Measurements from ENCODE around the gene ARHGAP42. TPM values are rescaled to one million over a fixed set of nuclear protein-coding genes. Genes with fewer than 3 reads are reported as not detected.
A peak's percentile ranks its signal among the peaks of the same experiment; 100 is the strongest.

Gene ARHGAP42
- 15.7 and 16.7 TPM in 2 replicates for total RNA-seq (2013; cell fraction: nucleolus; rRNA removed)
- total RNA-seq (2014; rRNA removed) = 4.1 and 4.7 TPM in 2 replicates
- total RNA-seq (2014; rRNA removed; fragmentation: Illumina TruSeq; extraction: Trizol) = 6.3 and 8.6 TPM in 2 replicates
- 4.5 and 4.9 TPM in 2 replicates for total RNA-seq (2021)
- polyA plus RNA-seq (2011; ENCODE audit: low read depth) = 0.67 TPM
- 3.1 and 3.5 TPM in 2 replicates for polyA plus RNA-seq (2011; rRNA removed)
- 2.3 and 2.9 TPM in 2 replicates for polyA plus RNA-seq (2011; cell fraction: cytosol; rRNA removed)
- 2.6 and 2.9 TPM in 2 replicates for polyA plus RNA-seq (2011; cell fraction: nucleus; rRNA removed)
- polyA plus RNA-seq (2012) = 0.57 and 1.5 TPM in 2 replicates
- 5.8 and 5.9 TPM in 2 replicates for polyA plus RNA-seq (2014; fragmentation: Illumina TruSeq; extraction: Trizol)
- polyA plus RNA-seq (2014; fragmentation: Nextera tagmentation; extraction: Ambion mirVana) = 1 to 10 TPM; 1.8 to 1.9 TPM
- 2.5 and 2.6 TPM in 2 replicates for polyA plus RNA-seq (2014; rRNA removed)
- polyA plus RNA-seq (2016; fragmentation: Nextera tagmentation; extraction: Ambion mirVana) = 1 to 10 TPM; 1.9 to 2.8 TPM
- polyA minus RNA-seq (2011; rRNA and poly(A)+ RNA removed) = 6.2 and 6.3 TPM in 2 replicates
- 2.0 and 3.2 TPM in 2 replicates for polyA minus RNA-seq (2011; cell fraction: cytosol; rRNA and poly(A)+ RNA removed)
- 3.7 and 7.1 TPM in 2 replicates for polyA minus RNA-seq (2011; cell fraction: nucleus; rRNA and poly(A)+ RNA removed)
- Bru-seq, nascent RNA = percentile 51 among the genes with signal in this experiment
- BruChase-seq, experiment 1, labeled RNA remaining after a 6-hour chase = percentile 46 among the genes with signal in this experiment
- BruChase-seq, experiment 2, labeled RNA remaining after a 2-hour chase = percentile 47 among the genes with signal in this experiment
- long read RNA-seq, experiment 1 = 0 reads
- long read RNA-seq, experiment 2, partial matches to known transcripts = 0 of 1 reads
- long read RNA-seq, experiment 2, other reads (novel, unspliced or antisense) = 0 of 1 reads

- under 1% methylated on average over 60 of the region's 80 CpGs for WGBS (ENCODE audit: insufficient coverage, insufficient replicate concordance, low lambda C conversion rate, missing lambda C conversion rate)
- intact Hi-C loops (cut with micrococcal nuclease; ENCODE audit: unreplicated experiment) = no loop called here
- peak; percentile 82 for ATAC-seq
- Histone ChIP-seq H3K27ac (ENCODE audit: control insufficient read depth, insufficient read depth) (peak within 1 kb of the TSS; percentile 74), H3K9me3 (replicated peaks; ENCODE audit: control insufficient read depth, insufficient read depth, low read length) (no peaks in the 10 kb centered on the region), H3K4me3 (peak within 1 kb of the TSS; percentile 96), H4K20me1 (ENCODE audit: control insufficient read depth, insufficient read depth) (no peaks in the 10 kb centered on the region), H3K36me3 (ENCODE audit: control insufficient read depth in 2 of 2, insufficient read depth in 2 of 2, low read length in 1 of 2) (no peaks in the 10 kb centered on the region), H3K4me1 (ENCODE audit: control insufficient read depth, insufficient read depth, low read length) (peaks cover 35% of the 10 kb centered on the region), H3K4me2 (ENCODE audit: control insufficient read depth, insufficient read depth) (peak within 1 kb of the TSS; percentile 82), H3K9ac (ENCODE audit: control insufficient read depth, insufficient read depth, low read length) (peak within 1 kb of the TSS; percentile 90), H3K27me3 (replicated peaks in 1 of 2; ENCODE audit: control insufficient read depth in 2 of 2, insufficient read depth in 2 of 2, low read length in 1 of 2) (no peaks in the 10 kb centered on the region), H3K79me2 (ENCODE audit: control insufficient read depth, insufficient read depth, low read length) (no peaks in the 10 kb centered on the region), H2AFZ (ENCODE audit: control insufficient read depth, low read depth, low read length) (peak within 1 kb of the TSS; percentile 96)
- FAIRE-seq = no peak
- ChIA-PET CTCF (interaction anchor here (0.5 to 2.4 kb wide), 19 partner anchors 8 to 298 kb away, joined by 3 to 23 read pairs (median 4); no protein-coding TSS in a partner anchor), SMC1A (ENCODE audit: uncharacterized antibody, unreplicated experiment) (interaction anchor here (0.7 to 2.2 kb wide), 10 partner anchors 8 to 597 kb away, joined by 3 to 7 read pairs (median 4); no protein-coding TSS in a partner anchor), RAD21 (ENCODE audit: unreplicated experiment) (interaction anchor here (1.0 to 1.1 kb wide), 2 partner anchors 53 to 111 kb away, joined by 4 to 5 read pairs; no protein-coding TSS in a partner anchor), POLR2A (interaction anchor here (0.6 kb wide), 2 partner anchors 8 to 25 kb away, joined by 3 read pairs; no protein-coding TSS in a partner anchor)
- DNase-seq (ENCODE audit: low read depth, low spot score) = no peak
- in situ Hi-C loops (cut with MboI) = loop anchor here (10.0 kb wide), 2 partner anchors 168 to 238 kb away; no protein-coding TSS in a partner anchor
- TSS peak; percentile 62 for BruUV-seq (replicated peaks)
- TF ChIP-seq, protein P1, sequence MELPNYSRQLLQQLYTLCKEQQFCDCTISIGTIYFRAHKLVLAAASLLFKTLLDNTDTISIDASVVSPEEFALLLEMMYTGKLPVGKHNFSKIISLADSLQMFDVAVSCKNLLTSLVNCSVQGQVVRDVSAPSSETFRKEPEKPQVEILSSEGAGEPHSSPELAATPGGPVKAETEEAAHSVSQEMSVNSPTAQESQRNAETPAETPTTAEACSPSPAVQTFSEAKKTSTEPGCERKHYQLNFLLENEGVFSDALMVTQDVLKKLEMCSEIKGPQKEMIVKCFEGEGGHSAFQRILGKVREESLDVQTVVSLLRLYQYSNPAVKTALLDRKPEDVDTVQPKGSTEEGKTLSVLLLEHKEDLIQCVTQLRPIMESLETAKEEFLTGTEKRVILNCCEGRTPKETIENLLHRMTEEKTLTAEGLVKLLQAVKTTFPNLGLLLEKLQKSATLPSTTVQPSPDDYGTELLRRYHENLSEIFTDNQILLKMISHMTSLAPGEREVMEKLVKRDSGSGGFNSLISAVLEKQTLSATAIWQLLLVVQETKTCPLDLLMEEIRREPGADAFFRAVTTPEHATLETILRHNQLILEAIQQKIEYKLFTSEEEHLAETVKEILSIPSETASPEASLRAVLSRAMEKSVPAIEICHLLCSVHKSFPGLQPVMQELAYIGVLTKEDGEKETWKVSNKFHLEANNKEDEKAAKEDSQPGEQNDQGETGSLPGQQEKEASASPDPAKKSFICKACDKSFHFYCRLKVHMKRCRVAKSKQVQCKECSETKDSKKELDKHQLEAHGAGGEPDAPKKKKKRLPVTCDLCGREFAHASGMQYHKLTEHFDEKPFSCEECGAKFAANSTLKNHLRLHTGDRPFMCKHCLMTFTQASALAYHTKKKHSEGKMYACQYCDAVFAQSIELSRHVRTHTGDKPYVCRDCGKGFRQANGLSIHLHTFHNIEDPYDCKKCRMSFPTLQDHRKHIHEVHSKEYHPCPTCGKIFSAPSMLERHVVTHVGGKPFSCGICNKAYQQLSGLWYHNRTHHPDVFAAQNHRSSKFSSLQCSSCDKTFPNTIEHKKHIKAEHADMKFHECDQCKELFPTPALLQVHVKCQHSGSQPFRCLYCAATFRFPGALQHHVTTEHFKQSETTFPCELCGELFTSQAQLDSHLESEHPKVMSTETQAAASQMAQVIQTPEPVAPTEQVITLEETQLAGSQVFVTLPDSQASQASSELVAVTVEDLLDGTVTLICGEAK (IDR thresholded peaks at IDR 0.05; ENCODE audit: borderline replicate concordance) = no peak
- 0 out of 2 replicates have a peak, but pooled peaks have one; percentile 21 for TF ChIP-seq MEF2A (IDR thresholded peaks at IDR 0.05; ENCODE audit: insufficient read depth, low read depth, low read length)
- no peak for TF ChIP-seq RFX5 (IDR thresholded peaks at IDR 0.05; ENCODE audit: low read depth, low read length)
- no peak for TF ChIP-seq ZNF207 (IDR thresholded peaks at IDR 0.05; ENCODE audit: borderline replicate concordance)
- peak; percentile 62; the same call in 1 of the 2 replicates for TF ChIP-seq POLR2AphosphoS5 (IDR thresholded peaks at IDR 0.05; ENCODE audit: low read length)
- TF ChIP-seq NR2F1 (conservative IDR thresholded peaks at IDR 0.05) = peak; percentile 74
- no peak for TF ChIP-seq RB1 (IDR thresholded peaks at IDR 0.05; ENCODE audit: borderline replicate concordance)
- TF ChIP-seq SIN3A (IDR thresholded peaks at IDR 0.05; ENCODE audit: low read depth, low read length) = peak; percentile 41; the same call in 1 of the 2 replicates
- TF ChIP-seq PRDM15 (CRISPR knock-in tag; IDR thresholded peaks at IDR 0.05) = no peak
- TF ChIP-seq IRF4 (IDR thresholded peaks at IDR 0.05; ENCODE audit: low read depth, low read length) = no peak
- TF ChIP-seq KLF5 (IDR thresholded peaks at IDR 0.05; ENCODE audit: partially characterized antibody) = no peak
- TF ChIP-seq RCOR1 (conservative IDR thresholded peaks at IDR 0.05; ENCODE audit: low read depth, low read length) = no peak
Observed at GRCh38 chr11:100687054-100687629, at the start of gene ARHGAP42. Gene ARHGAP42 (plus strand): TSS chr11:100687288. CDS start chr11:100687679, 391 bp downstream.

Measured in GM12878 (cell line).